Keratinocyte (primary cell): Measurements from ENCODE around the gene SACS. TPM values are rescaled to one million over a fixed set of nuclear protein-coding genes. Genes with fewer than 3 reads are reported as not detected.

Source experiments
- DNase-seq: peaks from one replicate; pipeline ENCODE4 v3.0.0-alpha.2; 2011; ENCODE audit warnings: low read depth, missing footprints, low spot score
- FAIRE-seq: peaks from 2 replicates; lab custom pipeline; 2011; peaks lifted over from hg19 to GRCh38; lab: Jason Lieb, UNC
- H2AFZ ChIP-seq: 2 replicates; pipeline ENCODE4 v1.6.0; 2012; ENCODE audit warnings: low read length, control low read depth, inconsistent platforms; ENCODE audit not compliant: control insufficient read depth
- H3K27ac ChIP-seq: 2 replicates; pipeline ENCODE4 v1.5.1; 2011; ENCODE audit warnings: low read length; ENCODE audit not compliant: control insufficient read depth, insufficient read depth
- H3K27me3 ChIP-seq: 3 replicates; pipeline ENCODE4 v1.6.0; 2011; ENCODE audit warnings: low read length; ENCODE audit not compliant: control insufficient read depth, insufficient read depth; ENCODE audit errors: extremely low read depth
- H3K36me3 ChIP-seq, 2 experiments: 2 replicates in 1 of 2; 3 replicates in 1 of 2; pipeline ENCODE4 v1.5.1; 2011; ENCODE audit warnings: low read length in 2 of 2, mild to moderate bottlenecking in 1 of 2; ENCODE audit not compliant: control insufficient read depth in 2 of 2, insufficient read depth in 2 of 2; ENCODE audit errors: extremely low read depth in 1 of 2
- H3K4me1 ChIP-seq: 3 replicates; pipeline ENCODE4 v1.5.1; 2011; ENCODE audit warnings: low read length; ENCODE audit not compliant: control insufficient read depth, insufficient read depth; ENCODE audit errors: extremely low read depth
- H3K4me2 ChIP-seq: 3 replicates; pipeline ENCODE4 v1.6.0; 2011; ENCODE audit warnings: low read depth, low read length; ENCODE audit not compliant: control insufficient read depth, insufficient read depth; ENCODE audit errors: extremely low read depth
- H3K4me3 ChIP-seq, 3 experiments: fragments of 200-600 bp in 1 of 3; sonication (generic) in 1 of 3; 2 replicates in 2 of 3; 3 replicates in 1 of 3; pipeline ENCODE4 v1.5.1; 2011 to 2016; ENCODE audit warnings: low read length in 3 of 3, mild to moderate bottlenecking in 3 of 3, control low read depth in 2 of 3, inconsistent platforms in 1 of 3, low read depth in 1 of 3, mixed read lengths in 1 of 3, mixed run types in 1 of 3, moderate library complexity in 1 of 3; ENCODE audit not compliant: control insufficient read depth in 2 of 3, insufficient read depth in 2 of 3; ENCODE audit errors: extremely low read depth in 1 of 3
- H3K79me2 ChIP-seq: 2 replicates; pipeline ENCODE4 v1.6.0; 2012; ENCODE audit warnings: low read length; ENCODE audit not compliant: control insufficient read depth, insufficient read depth
- H3K9ac ChIP-seq: 3 replicates; pipeline ENCODE4 v1.6.0; 2011; ENCODE audit warnings: low read length; ENCODE audit not compliant: control insufficient read depth, insufficient read depth; ENCODE audit errors: extremely low read depth
- H3K9me1 ChIP-seq: 3 replicates; pipeline ENCODE4 v1.6.0; 2011; ENCODE audit warnings: low read length; ENCODE audit not compliant: control insufficient read depth, insufficient read depth; ENCODE audit errors: extremely low read depth
- H3K9me3 ChIP-seq: 2 replicates; pipeline ENCODE4 v1.5.1; 2012; ENCODE audit warnings: low read depth, low read length; ENCODE audit not compliant: control insufficient read depth
- H4K20me1 ChIP-seq: 3 replicates; pipeline ENCODE4 v1.6.0; 2011; ENCODE audit warnings: low read length; ENCODE audit not compliant: control insufficient read depth, insufficient read depth; ENCODE audit errors: extremely low read depth
- CTCF ChIP-seq, 3 experiments: IDR thresholded peaks in 1 of 3; conservative IDR thresholded peaks in 1 of 3; optimal IDR thresholded peaks in 1 of 3; 2 replicates in 2 of 3; 3 replicates in 1 of 3; pipeline versions ENCODE3 to v1.5.1; 2011; ENCODE audit warnings: low read length in 3 of 3, mild to moderate bottlenecking in 3 of 3, moderate library complexity in 2 of 3, control low read depth in 1 of 3, inconsistent platforms in 1 of 3; ENCODE audit not compliant: insufficient read depth in 2 of 3; ENCODE audit errors: extremely low read depth in 1 of 3
- EZH2 ChIP-seq: IDR thresholded peaks from one replicate; pipeline ENCODE4 v1.6.1; 2012; ENCODE audit warnings: inconsistent platforms, mild to moderate bottlenecking, low read length, moderate library complexity
- dilution Hi-C: fragments of 300-500 bp; cut with MboI; formaldehyde crosslinking; loops from one replicate; pipeline ENCODE4 v1.7.0; 2020; ENCODE audit warnings: low sequenced_read_pairs; ENCODE audit not compliant: extremely low pct_ligation_motif_present
- polyA plus RNA-seq, 5 experiments: library from polyadenylated mRNA; depleted of rRNA in 3 of 5; stranded (reverse) in 3 of 5; stranded (forward) in 1 of 5; unstranded in 1 of 5; fragments of >200 nt; gene quantifications; 1 replicate in 1 of 5; 2 replicates in 3 of 5; 3 replicates in 1 of 5; pipeline versions ENCODE4 v1.2.1 to v1.2.3, GENCODE V29; 2011 to 2012; ENCODE audit warnings: missing spikeins in 2 of 5, low read depth in 1 of 5, low replicate concordance in 1 of 5

SACS gene
- polyA plus RNA-seq, 1 donor (not counting 4 experiments of a cell fraction or from before 2014, with no cell fraction given): 13.5 TPM

DNA sequence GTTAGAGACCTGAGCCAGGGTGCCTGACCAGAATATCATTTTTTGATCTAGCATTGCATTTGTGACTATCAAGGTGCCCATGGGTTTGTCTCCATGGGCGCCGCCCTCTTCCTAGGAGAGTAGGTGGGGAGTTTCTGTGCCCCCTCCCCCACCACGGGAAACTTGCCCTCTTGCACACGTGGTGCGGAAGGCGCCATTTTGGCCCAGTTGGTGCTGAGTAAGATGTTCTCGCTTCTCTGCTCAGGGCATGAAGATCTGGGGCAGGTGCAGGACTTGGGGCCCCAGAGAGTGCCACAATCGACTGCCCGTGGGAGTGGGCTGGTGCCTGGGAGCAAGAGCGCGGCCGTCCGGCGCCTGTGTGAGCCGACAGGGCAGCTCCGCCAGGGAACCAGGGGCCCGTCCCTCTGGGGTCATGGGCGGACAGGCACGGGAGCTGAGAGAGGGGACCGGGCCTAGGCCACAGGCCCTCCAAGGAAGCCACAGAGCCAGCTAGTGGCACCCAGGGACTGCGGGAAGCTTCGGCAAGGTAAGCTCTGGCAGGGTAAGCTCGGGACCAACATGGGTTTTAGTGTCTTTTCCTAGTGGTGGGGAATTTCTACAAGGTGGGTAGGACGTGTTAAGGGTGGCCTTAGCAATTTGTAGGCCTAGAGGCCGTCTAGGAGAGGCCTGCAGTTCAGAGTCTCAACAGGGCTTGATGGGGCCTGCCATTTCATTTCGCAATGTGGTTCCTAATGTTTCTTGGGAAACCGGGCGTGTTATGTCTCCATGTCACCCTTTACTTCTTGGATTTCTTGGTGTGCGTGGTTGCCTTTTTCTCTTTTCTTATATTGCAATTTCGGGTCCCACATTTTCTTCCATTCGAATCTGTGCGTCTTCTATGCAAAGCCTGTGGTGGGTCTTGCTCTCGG, 14.5 kb downstream of the SACS start:
- DNase-seq: no peak
- dilution Hi-C loops: no loop called here

GRCh38 chr13:23414682-23415081, 18.8 kb downstream of the SACS start:
- Histone ChIP-seq H3K9me3 (no peaks in the 10 kb centered on the region), H3K4me1 (peaks cover 6% of the 10 kb centered on the region), H3K4me3 (no peak overlapping the region), H3K9me1 (no peaks in the 10 kb centered on the region), H3K9ac (no peak overlapping the region), H4K20me1 (no peaks in the 10 kb centered on the region), H3K27me3 (no peaks in the 10 kb centered on the region), H3K79me2 (no peaks in the 10 kb centered on the region), H3K27ac (no peak overlapping the region), H2AFZ (peak overlapping the region; percentile 49), H3K36me3 (no peaks in the 10 kb centered on the region), H3K4me2 (peak overlapping the region; percentile 48)
- TF ChIP-seq CTCF (optimal IDR thresholded peaks at IDR 0.05 in 1 of 3, IDR thresholded peaks at IDR 0.05 in 1 of 3, conservative IDR thresholded peaks at IDR 0.05 in 1 of 3; ENCODE audit: extremely low read depth in 1 of 3, insufficient read depth in 2 of 3, low read length in 3 of 3) (no peak), EZH2 (no peak)
- DNase-seq (no peak), FAIRE-seq (peak; percentile 60)
- dilution Hi-C loops: no loop called here

More for the DNA sequence above, 14.5 kb downstream of the SACS start:
- Histone ChIP-seq H3K79me2 (no peaks in the 10 kb centered on the region), H3K36me3 (no peaks in the 10 kb centered on the region), H3K9me1 (no peaks in the 10 kb centered on the region), H3K27ac (no peak overlapping the region), H3K4me1 (peaks cover 6% of the 10 kb centered on the region), H2AFZ (no peak overlapping the region), H3K4me2 (no peak overlapping the region), H4K20me1 (no peaks in the 10 kb centered on the region), H3K9me3 (no peaks in the 10 kb centered on the region), H3K9ac (no peak overlapping the region), H3K4me3 (no peak overlapping the region), H3K27me3 (no peaks in the 10 kb centered on the region)
- TF ChIP-seq CTCF (optimal IDR thresholded peaks at IDR 0.05 in 1 of 3, IDR thresholded peaks at IDR 0.05 in 1 of 3, conservative IDR thresholded peaks at IDR 0.05 in 1 of 3; ENCODE audit: extremely low read depth in 1 of 3, insufficient read depth in 2 of 3, low read length in 3 of 3) (no peak), EZH2 (no peak)
- FAIRE-seq: no peak
